Medulla oblongata (tissue), 1 donor: Measurements from ENCODE around the gene SGIP1.
A peak's percentile ranks its signal among the peaks of the same experiment; 100 is the strongest.

Experiments used
- DNase-seq: peaks from one replicate; pipeline ENCODE4 v3.0.0-alpha.2; 2015; ENCODE audit errors: extremely low spot score

SGIP1 gene

GRCh38 chr1:66605419-66605997 lies 71.6 kb downstream of the SGIP1 start:
- DNase-seq, result no peak

DNA sequence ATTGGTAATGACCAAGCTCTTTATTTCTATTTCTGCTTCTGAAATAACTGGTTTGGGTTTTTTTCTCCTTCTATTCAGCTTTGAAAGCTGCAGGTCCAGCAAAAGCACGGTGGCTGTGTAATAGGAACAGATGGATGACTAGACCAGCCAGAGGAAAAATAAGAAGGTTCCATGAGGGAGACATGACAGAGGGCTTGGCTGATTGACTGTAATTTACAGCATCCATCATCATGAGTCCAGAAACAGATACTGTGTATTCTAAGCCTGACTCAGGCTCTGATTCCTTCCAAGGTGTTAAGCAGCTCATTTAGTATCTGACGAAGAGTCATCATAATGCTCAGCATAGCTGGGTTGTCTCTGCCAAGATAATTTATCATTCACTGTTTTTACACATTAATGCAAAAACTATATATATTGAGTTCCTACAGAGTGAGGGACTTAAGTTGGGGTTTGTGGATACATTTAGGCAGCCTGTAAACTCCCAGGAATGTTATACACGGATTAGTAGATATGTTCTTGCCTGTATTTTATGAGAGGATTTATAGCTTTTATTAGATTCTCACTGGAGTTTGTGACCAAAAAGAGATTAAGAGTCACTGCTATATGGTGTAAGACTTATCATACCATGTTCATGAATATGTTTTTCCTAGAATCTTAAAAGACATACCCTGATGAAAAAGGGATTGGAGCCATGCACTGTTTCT lies 72.6 kb downstream of the SGIP1 start:
- DNase-seq, result no peak

DNA sequence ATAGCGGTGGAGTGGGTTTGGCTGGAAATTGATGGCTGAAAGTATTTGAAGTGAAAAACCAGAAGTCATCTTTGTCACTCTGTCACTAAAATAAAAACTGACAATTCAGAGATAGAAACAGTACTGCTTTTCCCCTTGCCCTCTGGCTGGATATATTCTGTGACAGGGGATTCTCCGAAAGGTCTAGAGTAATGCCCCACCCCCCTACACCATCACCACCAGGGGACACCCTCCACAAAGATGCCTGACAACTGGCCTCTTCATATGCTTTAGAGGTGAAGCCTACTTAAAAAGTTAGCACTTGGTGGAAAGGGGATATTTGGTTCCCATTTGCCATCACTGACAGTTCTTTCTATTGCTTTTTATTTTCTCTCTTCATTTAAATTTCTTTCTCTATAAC lies 73.5 kb downstream of the SGIP1 start:
- no peak for DNase-seq

- no peak for DNase-seq
Observed at GRCh38 chr1:66613187-66613586, 79.2 kb downstream of the SGIP1 start.

- no peak for DNase-seq
Observed at GRCh38 chr1:66617362-66618184, 83.6 kb downstream of the SGIP1 start.

DNA sequence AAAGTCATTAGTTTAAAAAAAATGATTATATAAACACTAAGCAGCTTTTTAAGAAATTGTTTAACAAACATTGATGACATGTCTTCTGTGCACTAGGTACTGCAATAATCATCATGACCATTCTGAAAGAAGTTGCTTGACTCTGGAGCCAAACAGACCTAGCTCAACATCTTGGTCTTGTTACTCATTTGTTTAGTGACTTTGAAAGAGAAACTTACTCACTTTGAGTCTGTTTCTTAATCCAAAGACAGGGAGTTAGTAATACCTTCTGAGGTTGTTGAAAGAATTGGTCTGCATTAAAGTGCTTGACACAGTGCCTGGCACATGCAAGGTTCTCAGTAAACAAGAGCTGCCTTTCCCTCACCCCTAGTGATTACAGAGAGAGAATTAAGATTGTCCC lies 84.4 kb downstream of the SGIP1 start:
- DNase-seq, result no peak

- DNase-seq, result no peak
Observed at GRCh38 chr1:66623812-66624211, 89.9 kb downstream of the SGIP1 start.

GRCh38 chr1:66624412-66625060 lies 90.6 kb downstream of the SGIP1 start:
- no peak for DNase-seq

DNA sequence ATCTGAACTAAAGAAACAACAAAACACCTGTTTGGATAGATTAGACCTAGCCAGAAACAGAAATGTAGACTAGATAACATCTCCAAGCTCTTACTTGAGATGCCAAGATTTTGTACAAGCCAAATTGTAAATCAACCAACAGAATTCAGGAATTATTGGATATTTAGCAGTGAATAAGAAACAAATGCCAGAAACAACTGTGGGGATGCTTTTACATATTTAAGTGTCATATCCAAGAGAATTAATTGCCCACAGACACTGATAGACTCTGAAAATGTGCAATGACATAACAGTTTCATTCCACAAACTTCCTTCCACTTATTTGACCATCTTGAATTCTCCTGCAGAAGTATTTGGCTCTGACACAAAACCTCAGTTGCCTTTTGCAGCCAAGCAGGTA lies 92.3 kb downstream of the SGIP1 start:
- DNase-seq, result no peak

GRCh38 chr1:66628926-66629325 lies 95.0 kb downstream of the SGIP1 start:
- DNase-seq, result no peak

DNA sequence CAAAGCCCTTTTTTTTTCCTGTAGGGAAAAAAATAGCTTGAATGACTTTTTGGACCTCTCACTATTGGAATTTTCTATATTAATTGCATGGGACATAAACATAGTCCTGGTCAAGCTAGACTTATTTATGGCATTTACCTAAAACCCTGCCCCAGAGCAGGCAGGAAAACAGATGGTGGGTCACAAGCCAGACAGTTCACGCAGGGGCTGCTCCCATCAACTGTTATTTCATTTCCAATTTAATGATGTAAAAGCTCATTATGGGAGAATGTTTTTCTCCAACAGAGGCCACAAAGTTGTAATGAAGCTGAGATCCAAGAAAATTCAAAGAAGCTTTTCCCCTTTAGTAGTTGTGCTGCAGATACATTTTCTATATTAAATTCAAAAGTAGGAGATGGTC lies 99.2 kb downstream of the SGIP1 start:
- no peak for DNase-seq

DNA sequence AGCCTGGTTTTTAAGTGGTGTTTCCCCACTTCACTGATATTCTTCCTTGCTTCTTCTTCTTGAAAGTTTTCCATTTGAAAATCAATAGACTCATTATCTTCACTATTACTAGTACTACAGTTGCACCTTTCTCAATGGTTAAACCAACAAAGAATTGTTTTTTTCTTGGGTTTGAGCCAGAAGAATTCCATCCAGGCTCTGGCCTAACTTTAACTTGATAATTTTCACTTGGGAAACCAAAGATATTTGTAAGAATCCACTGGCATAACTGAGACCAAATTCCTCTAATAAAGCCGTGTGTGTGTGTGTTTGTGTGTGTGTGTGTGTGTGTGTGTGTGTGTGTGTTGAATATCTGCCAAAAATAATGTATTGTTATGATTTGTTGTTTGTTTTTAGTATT lies 103.2 kb downstream of the SGIP1 start:
- no peak for DNase-seq

DNA sequence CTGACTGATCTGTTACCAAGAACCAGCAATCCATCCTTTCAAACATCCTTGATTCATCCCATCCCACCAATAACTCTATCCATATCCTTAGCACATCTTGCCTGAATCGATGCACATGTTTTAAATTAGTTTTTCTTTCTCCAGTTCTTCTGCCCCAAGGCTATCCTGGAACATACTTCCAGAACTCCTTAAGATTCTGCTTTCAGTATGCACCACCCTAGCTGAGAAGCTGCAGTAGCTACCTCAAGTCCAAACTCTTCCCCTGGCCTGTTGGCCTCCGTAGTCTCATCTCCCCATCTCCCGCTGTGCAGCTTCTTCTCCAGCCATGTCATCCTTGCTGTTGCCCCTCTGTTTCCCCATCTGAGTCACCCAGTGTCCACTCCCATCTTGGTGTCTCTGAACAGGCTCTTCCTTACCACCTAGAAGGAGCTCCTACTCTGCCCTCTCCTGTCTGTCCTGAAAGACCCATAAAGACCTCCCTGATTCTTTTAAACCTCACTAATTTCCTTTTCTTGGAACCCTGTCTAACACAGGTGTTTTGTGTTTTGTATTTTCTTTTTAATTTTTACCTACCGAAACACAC lies 108.0 kb downstream of the SGIP1 start:
- no peak for DNase-seq

GRCh38 chr1:66642992-66643391 lies 109.0 kb downstream of the SGIP1 start:
- DNase-seq, result no peak

- peak; percentile 59 for DNase-seq
Observed at GRCh38 chr1:66644331-66644730, 110.4 kb downstream of the SGIP1 start.

DNA sequence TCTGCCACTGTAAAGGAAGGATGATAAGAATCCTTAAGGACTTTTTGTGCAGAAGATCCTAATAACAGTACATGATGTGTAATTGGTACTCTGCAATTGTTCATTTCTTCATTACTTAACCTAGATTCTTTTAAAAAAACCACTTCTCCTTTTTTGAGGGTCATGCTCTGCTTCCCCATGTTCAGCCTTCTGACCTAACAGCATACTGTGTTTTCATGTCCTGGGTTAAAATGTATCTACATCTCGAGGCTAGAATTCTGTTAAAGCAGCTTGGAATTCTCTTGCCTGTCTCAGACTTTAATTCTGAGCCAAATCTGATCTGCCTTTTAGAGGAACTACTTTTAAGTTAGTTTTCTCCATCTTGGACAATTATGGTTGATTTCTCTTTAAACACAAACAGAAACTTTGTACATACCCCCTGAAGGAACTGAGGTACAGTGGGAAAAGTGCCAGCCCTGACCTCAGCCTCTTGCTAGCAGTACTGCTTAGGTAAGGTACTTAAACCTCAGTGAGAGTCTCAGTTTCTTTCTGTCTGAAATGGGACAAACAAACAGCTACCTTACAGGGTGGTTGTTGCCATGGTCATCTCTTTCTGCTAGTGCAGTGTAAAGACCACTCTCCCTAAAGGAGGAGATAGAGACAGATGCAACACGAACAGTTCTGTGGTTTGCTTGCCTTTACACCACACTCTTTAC lies 115.1 kb downstream of the SGIP1 start:
- DNase-seq, result peak; percentile 16

- no peak for DNase-seq
Observed at GRCh38 chr1:66652556-66652955, 118.6 kb downstream of the SGIP1 start.

DNA sequence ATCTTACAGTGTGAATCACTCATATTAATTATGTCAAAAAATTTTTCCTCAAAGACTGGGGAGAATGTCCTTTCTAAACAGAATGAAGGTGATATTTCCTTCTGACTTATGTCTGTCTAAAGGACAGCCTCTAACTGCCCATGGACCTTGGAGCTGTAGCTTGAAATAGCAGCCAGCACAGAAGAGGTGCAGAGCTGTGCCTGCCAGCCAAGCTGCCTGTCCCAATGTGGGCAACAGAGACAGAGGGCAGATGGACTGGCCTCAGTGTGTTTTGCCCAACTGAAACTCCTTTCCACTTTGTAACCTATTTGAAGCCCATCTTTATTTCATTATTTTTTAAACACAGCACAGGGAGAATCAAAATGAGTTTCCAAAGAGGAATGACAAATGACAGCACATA lies 120.7 kb downstream of the SGIP1 start:
- DNase-seq, result no peak

GRCh38 chr1:66671455-66671854 lies 137.5 kb downstream of the SGIP1 start:
- DNase-seq, result no peak

- DNase-seq, result no peak
Observed at GRCh38 chr1:66676613-66677298, 142.8 kb downstream of the SGIP1 start.

GRCh38 chr1:66678146-66678545 lies 144.2 kb downstream of the SGIP1 start:
- no peak for DNase-seq
